GM10847 (cell line): ENCODE results near the gene SNX24.

ENCODE experiments used
- POLR2A ChIP-seq: IDR thresholded peaks from 2 replicates; pipeline ENCODE4 v1.6.1; 2011; ENCODE audit not compliant: insufficient read length; ENCODE audit errors: extremely low read depth

Gene SNX24

GRCh38 chr5:122845229-122846050 is at the start of gene SNX24:
Gene SNX24 (plus strand): TSS chr5:122845613. CDS start chr5:122845634, 21 bp downstream.
- TF ChIP-seq POLR2A = peak; percentile 40

DNA sequence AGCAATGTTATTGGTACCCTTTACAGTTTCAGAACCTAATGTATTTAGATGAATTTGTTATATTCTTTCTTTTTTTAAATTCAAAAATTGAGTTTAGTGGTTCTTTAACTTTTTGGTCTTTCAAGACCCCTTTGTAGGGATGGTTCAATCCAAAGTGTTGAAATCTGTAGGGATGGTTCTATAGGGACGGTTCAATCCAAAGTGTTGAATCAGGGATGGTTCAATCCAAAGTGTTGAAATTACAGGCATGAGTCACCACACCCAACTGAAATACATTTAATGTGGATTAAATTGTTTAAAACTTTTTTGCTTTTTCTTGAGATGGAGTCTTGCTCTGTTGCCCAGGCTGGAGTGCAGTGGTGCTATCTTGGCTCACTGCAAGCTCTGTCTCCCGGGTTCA is 39.9 kb upstream of the SNX24 start:
- TF ChIP-seq POLR2A = no peak

GRCh38 chr5:122810405-122810804 is 35.0 kb upstream of the SNX24 start:
- no peak for TF ChIP-seq POLR2A

- TF ChIP-seq POLR2A = no peak
Measured at GRCh38 chr5:122815218-122815767, 30.1 kb upstream of the SNX24 start.

GRCh38 chr5:122816756-122817155 is 28.7 kb upstream of the SNX24 start:
- TF ChIP-seq POLR2A = no peak

DNA sequence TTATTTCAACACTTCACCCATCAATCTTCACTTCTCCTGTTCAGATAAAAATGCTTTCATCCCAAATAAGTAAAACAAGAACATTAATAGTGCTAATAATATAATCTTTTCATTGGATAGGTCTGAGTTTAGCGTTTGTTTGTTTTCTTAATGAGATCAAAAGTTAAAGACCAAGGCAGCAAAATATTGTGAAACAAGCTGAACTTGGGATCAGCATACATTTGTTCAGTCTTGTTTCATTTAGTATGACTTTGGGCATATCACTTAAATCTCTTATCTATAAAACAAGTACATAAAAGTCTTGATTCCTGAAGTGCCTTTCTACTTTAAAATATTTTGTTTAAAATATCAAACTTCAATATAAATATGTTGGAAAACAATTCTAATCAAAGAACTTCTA is 13.4 kb upstream of the SNX24 start:
- no peak for TF ChIP-seq POLR2A

- no peak for TF ChIP-seq POLR2A
Measured at GRCh38 chr5:122835681-122836080, 9.7 kb upstream of the SNX24 start.

GRCh38 chr5:122836947-122837346 is 8.5 kb upstream of the SNX24 start:
- TF ChIP-seq POLR2A = no peak

DNA sequence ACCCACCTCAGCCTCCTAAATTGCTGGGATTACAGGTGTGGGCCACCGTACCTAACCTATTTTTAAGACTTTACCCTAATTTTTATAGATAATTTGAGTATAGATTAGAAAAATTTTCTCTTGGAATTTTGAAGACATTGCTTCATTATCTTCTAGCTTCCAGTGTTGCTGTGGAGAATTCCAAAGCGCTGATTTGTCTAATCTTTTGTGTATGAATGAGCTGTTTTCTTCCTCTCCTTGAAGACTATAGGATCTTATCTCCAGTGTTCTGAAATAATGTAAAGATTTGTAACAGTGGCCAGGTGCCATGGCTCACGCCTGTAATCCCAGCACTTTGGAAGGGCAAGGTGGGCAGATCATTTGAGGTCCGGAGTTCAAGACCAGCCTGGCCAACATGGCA is 5.7 kb upstream of the SNX24 start:
- TF ChIP-seq POLR2A = no peak

DNA sequence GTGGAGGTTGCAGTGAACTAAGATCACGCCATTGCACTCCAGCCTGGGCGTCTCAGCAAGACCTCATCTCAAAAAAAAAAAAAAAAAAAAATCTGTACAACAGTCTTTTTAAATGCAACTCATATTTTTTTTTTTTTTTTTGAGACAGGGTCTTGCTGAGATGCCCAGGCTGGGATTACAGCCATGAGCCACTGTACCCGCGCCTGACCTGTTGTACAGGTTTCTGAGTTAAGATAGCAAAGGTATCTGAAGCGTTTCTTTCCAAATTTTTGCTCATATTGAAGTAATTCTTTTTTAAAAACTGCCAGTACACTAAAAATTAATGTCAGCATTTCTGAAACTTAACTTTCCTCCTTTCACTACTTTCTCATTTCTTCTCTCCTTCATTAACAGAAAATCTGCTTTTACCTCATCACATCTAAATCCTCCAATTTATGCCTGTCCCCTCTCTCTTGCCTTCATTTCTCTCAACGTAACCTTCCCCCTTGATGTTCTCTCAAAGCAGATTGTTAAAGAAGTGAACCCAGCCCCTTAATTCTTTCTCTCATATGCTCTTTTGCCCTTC is 3.3 kb upstream of the SNX24 start:
- TF ChIP-seq POLR2A = no peak

GRCh38 chr5:122844136-122844909 is 1.1 kb upstream of the SNX24 start:
- no peak for TF ChIP-seq POLR2A

DNA sequence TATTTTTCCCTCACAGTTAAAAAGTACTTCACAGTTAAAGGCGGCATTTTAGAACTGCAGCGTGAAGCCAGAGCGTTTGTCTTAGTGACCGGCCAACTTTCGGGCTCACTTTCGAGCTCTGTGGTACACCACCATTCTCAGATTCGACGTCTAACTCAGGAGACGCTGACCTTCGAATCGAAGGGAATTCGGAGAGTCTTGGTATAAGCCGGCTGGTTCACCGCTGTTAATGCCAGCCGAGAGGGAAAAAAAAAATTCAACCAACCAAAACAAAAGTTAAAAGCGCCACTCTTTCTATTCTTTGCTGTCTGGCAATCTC is 544 bp upstream of the SNX24 start:
- TF ChIP-seq POLR2A = no peak

GRCh38 chr5:122846051-122846550 is 688 bp downstream of the SNX24 start:
- TF ChIP-seq POLR2A = no peak

- TF ChIP-seq POLR2A = no peak
Measured at GRCh38 chr5:122847687-122848081, 2.3 kb downstream of the SNX24 start.

DNA sequence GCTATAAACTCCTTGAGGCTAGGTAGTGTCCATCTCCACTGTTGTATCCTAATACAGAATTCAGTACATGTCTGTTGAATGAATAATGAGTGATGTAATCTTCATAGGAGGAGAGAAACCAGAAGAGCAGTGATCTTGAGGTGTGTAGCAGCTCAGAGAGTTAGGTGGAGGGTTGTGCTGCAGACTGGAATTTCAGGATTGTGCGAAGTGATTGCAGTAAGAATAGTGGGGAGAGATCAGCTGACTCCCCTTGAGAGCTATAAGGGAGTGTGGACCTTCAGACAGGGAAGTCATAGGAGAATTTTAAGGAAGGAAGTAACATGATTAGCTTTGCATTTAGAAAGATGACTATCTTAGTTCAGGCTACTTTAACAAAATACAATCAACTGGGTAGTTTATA is 4.4 kb downstream of the SNX24 start:
- no peak for TF ChIP-seq POLR2A

DNA sequence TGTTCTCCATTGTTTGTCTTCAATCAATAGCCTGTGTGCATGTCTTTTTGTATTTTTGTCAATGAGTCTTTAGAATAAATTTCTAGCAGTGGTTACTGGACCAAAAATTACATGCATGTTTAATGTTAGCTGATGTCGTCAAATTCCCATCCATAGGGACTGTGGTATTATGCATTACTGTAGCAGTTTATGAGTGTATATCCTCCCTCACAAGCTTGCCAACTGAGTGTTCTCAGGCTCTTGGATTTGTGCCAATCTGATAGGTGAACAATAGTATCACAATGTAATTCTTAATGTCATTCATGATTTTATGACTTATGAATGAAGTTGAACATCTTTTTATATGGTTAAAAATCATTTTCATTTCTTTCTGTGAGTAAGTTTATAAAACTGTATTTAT is 13.0 kb downstream of the SNX24 start:
- TF ChIP-seq POLR2A = no peak
